ENCODE measurements around the gene MAP3K2. TPM values are rescaled to one million over a fixed set of nuclear protein-coding genes. Genes with fewer than 3 reads are reported as not detected.

MAP3K2 gene
- total RNA-seq, 1 donor from 2014 or later: 62.2 TPM

- H3K27me3 ChIP-seq (ENCODE audit: insufficient read depth, low read length): no peaks in the 10 kb centered on the region
- H2AFZ ChIP-seq (ENCODE audit: low read depth, low read length): no peak overlapping the region
- FAIRE-seq (no peak), DNase-seq (ENCODE audit: low read depth) (no peak)
- Mint-ChIP-seq H3K27ac (ENCODE audit: unreplicated experiment) (no peak overlapping the region), H3K4me3 (ENCODE audit: unreplicated experiment) (no peak overlapping the region), H3K27me3 (ENCODE audit: low read depth, unreplicated experiment) (peaks cover 22% of the 10 kb centered on the region), H3K36me3 (ENCODE audit: low read depth, unreplicated experiment) (peaks cover 3% of the 10 kb centered on the region), H3K9me3 (ENCODE audit: unreplicated experiment) (peaks cover 7% of the 10 kb centered on the region), H3K4me1 (ENCODE audit: low read depth, unreplicated experiment) (no peaks in the 10 kb centered on the region)
- H3K79me2 ChIP-seq (ENCODE audit: insufficient read depth, low read length): no peaks in the 10 kb centered on the region
- no peaks in the 10 kb centered on the region for H3K36me3 ChIP-seq (ENCODE audit: insufficient read depth, low read length)
- TF ChIP-seq CTCF (IDR thresholded peaks at IDR 0.05; ENCODE audit: insufficient read depth, low read depth, low read length) (no peak), EZH2 (IDR thresholded peaks at IDR 0.05; ENCODE audit: insufficient read depth, low read length) (no peak)
- no peak overlapping the region for H3K27ac ChIP-seq (ENCODE audit: low read depth, low read length)
- H3K4me2 ChIP-seq (ENCODE audit: low read length): no peak overlapping the region
- no peak overlapping the region for H3K9ac ChIP-seq (ENCODE audit: low read length)
- no peaks in the 10 kb centered on the region for H3K9me3 ChIP-seq (ENCODE audit: insufficient read depth, low read depth, low read length)
- H4K20me1 ChIP-seq (ENCODE audit: insufficient read depth, low read length): no peaks in the 10 kb centered on the region
- no peaks in the 10 kb centered on the region for H3K4me1 ChIP-seq (ENCODE audit: insufficient read depth, low read length)
- no peak overlapping the region for H3K4me3 ChIP-seq (ENCODE audit: insufficient read depth, low read depth, low read length)
Measured at GRCh38 chr2:127434515-127434914, 46.7 kb upstream of the MAP3K2 start.

GRCh38 chr2:127431408-127432023, 43.7 kb upstream of the MAP3K2 start:
- Histone ChIP-seq H4K20me1 (ENCODE audit: insufficient read depth, low read length) (no peaks in the 10 kb centered on the region), H3K79me2 (ENCODE audit: insufficient read depth, low read length) (no peaks in the 10 kb centered on the region), H3K9me3 (ENCODE audit: insufficient read depth, low read depth, low read length) (no peaks in the 10 kb centered on the region), H3K27ac (ENCODE audit: low read depth, low read length) (no peak overlapping the region), H3K27me3 (ENCODE audit: insufficient read depth, low read length) (no peaks in the 10 kb centered on the region), H2AFZ (ENCODE audit: low read depth, low read length) (no peak overlapping the region), H3K9ac (ENCODE audit: low read length) (no peak overlapping the region), H3K4me3 (ENCODE audit: insufficient read depth, low read depth, low read length) (no peak overlapping the region), H3K4me1 (ENCODE audit: insufficient read depth, low read length) (no peaks in the 10 kb centered on the region), H3K36me3 (ENCODE audit: insufficient read depth, low read length) (no peaks in the 10 kb centered on the region), H3K4me2 (ENCODE audit: low read length) (no peak overlapping the region)
- H3K36me3 Mint-ChIP-seq (ENCODE audit: low read depth, unreplicated experiment): peaks cover 5% of the 10 kb centered on the region
- H3K4me3 Mint-ChIP-seq (ENCODE audit: unreplicated experiment): no peak overlapping the region
- DNase-seq (ENCODE audit: low read depth): no peak
- no peak overlapping the region for H3K27ac Mint-ChIP-seq (ENCODE audit: unreplicated experiment)
- H3K9me3 Mint-ChIP-seq (ENCODE audit: unreplicated experiment): no peaks in the 10 kb centered on the region
- peaks cover 34% of the 10 kb centered on the region for H3K27me3 Mint-ChIP-seq (ENCODE audit: low read depth, unreplicated experiment)
- FAIRE-seq: no peak
- no peak for TF ChIP-seq EZH2 (IDR thresholded peaks at IDR 0.05; ENCODE audit: insufficient read depth, low read length)
- TF ChIP-seq CTCF (IDR thresholded peaks at IDR 0.05; ENCODE audit: insufficient read depth, low read depth, low read length): no peak
- H3K4me1 Mint-ChIP-seq (ENCODE audit: low read depth, unreplicated experiment): no peaks in the 10 kb centered on the region

GRCh38 chr2:127429844-127430425, 42.2 kb upstream of the MAP3K2 start:
- FAIRE-seq (no peak), DNase-seq (ENCODE audit: low read depth) (no peak)
- Histone ChIP-seq H2AFZ (ENCODE audit: low read depth, low read length) (no peak overlapping the region), H3K4me2 (ENCODE audit: low read length) (no peak overlapping the region), H3K9me3 (ENCODE audit: insufficient read depth, low read depth, low read length) (no peaks in the 10 kb centered on the region), H3K27ac (ENCODE audit: low read depth, low read length) (no peak overlapping the region), H3K27me3 (ENCODE audit: insufficient read depth, low read length) (no peaks in the 10 kb centered on the region), H4K20me1 (ENCODE audit: insufficient read depth, low read length) (no peaks in the 10 kb centered on the region), H3K4me1 (ENCODE audit: insufficient read depth, low read length) (no peaks in the 10 kb centered on the region), H3K36me3 (ENCODE audit: insufficient read depth, low read length) (no peaks in the 10 kb centered on the region), H3K79me2 (ENCODE audit: insufficient read depth, low read length) (no peaks in the 10 kb centered on the region), H3K4me3 (ENCODE audit: insufficient read depth, low read depth, low read length) (no peak overlapping the region), H3K9ac (ENCODE audit: low read length) (no peak overlapping the region)
- no peaks in the 10 kb centered on the region for H3K9me3 Mint-ChIP-seq (ENCODE audit: unreplicated experiment)
- no peaks in the 10 kb centered on the region for H3K4me1 Mint-ChIP-seq (ENCODE audit: low read depth, unreplicated experiment)
- TF ChIP-seq CTCF (IDR thresholded peaks at IDR 0.05; ENCODE audit: insufficient read depth, low read depth, low read length) (no peak), EZH2 (IDR thresholded peaks at IDR 0.05; ENCODE audit: insufficient read depth, low read length) (no peak)
- H3K36me3 Mint-ChIP-seq (ENCODE audit: low read depth, unreplicated experiment): peaks cover 5% of the 10 kb centered on the region
- no peak overlapping the region for H3K27ac Mint-ChIP-seq (ENCODE audit: unreplicated experiment)
- peaks cover 40% of the 10 kb centered on the region for H3K27me3 Mint-ChIP-seq (ENCODE audit: low read depth, unreplicated experiment)
- no peak overlapping the region for H3K4me3 Mint-ChIP-seq (ENCODE audit: unreplicated experiment)
